HepG2 (cell line): Measurements from ENCODE around the gene SKP1. TPM values are rescaled to one million over a fixed set of nuclear protein-coding genes. Genes with fewer than 3 reads are reported as not detected.
A peak's percentile ranks its signal among the peaks of the same experiment; 100 is the strongest.

Experiments
- BATF2 ChIP-seq: sonication (generic); formaldehyde crosslinking; IDR thresholded peaks from 2 replicates; pipeline ENCODE4 v1.8.0; 2022; ENCODE audit warnings: mild to moderate bottlenecking, missing genetic modification reagents, moderate library complexity
- HNF4G ChIP-seq, 2 experiments: sonication (generic) in 1 of 2; formaldehyde crosslinking in 1 of 2; IDR thresholded peaks; 2 replicates each; pipeline versions ENCODE4 v1.4.0 to v1.6.1; 2011 to 2020; ENCODE audit warnings: borderline replicate concordance in 2 of 2, low read depth in 2 of 2, mild to moderate bottlenecking in 2 of 2, low read length in 1 of 2, missing genetic modification reagents in 1 of 2, moderate library complexity in 1 of 2
- KDM5A ChIP-seq: fragments of 200-600 bp; sonication (generic); IDR thresholded peaks from 2 replicates; pipeline ENCODE4 v1.7.0; 2018; ENCODE audit warnings: antibody characterized with exemption, mild to moderate bottlenecking, low read length, borderline replicate concordance
- KLF16 ChIP-seq, 2 experiments: sonication (generic) in 1 of 2; formaldehyde crosslinking in 1 of 2; IDR thresholded peaks; 2 replicates each; pipeline versions ENCODE4 v1.6.1 to v1.8.0; 2016 to 2023; ENCODE audit warnings: missing genetic modification reagents in 2 of 2, missing compliant biosample characterization in 1 of 2
- PHF8 ChIP-seq: sonication (generic); formaldehyde crosslinking; IDR thresholded peaks from 2 replicates; pipeline ENCODE4 v1.5.0; 2020; ENCODE audit warnings: missing genetic modification reagents
- PRDM15 ChIP-seq: sonication (generic); formaldehyde crosslinking; IDR thresholded peaks from 2 replicates; pipeline ENCODE4 v1.4.0; 2020; ENCODE audit warnings: missing genetic modification reagents
- ZBTB40 ChIP-seq, 2 experiments: fragments of 450-650 bp in 1 of 2; sonication (generic) in 1 of 2; formaldehyde crosslinking in 1 of 2; IDR thresholded peaks; 2 replicates each; pipeline versions ENCODE4 v1.6.1 to v1.8.0; 2016 to 2022; ENCODE audit warnings: antibody characterized with exemption in 1 of 2, mild to moderate bottlenecking in 1 of 2, missing genetic modification reagents in 1 of 2
- ZNF331 ChIP-seq: sonication (generic); formaldehyde crosslinking; IDR thresholded peaks from 2 replicates; pipeline ENCODE4 v1.4.0; 2020; ENCODE audit warnings: missing genetic modification reagents
- ZNF572 ChIP-seq: sonication (generic); formaldehyde crosslinking; IDR thresholded peaks from 2 replicates; pipeline ENCODE4 v1.5.1; 2020; ENCODE audit warnings: mild to moderate bottlenecking, missing genetic modification reagents
- ZNF784 ChIP-seq: sonication (generic); formaldehyde crosslinking; IDR thresholded peaks from 2 replicates; pipeline ENCODE4 v1.5.1; 2020; ENCODE audit warnings: missing genetic modification reagents, mild to moderate bottlenecking, borderline replicate concordance
- polyA plus RNA-seq, 8 experiments: library from polyadenylated mRNA; depleted of rRNA in 3 of 8; stranded (reverse) in 7 of 8; unstranded in 1 of 8; fragments of >200 nt; fragmentation: Illumina TruSeq in 4 of 8; extraction: Trizol in 4 of 8; gene quantifications; 2 replicates each; pipeline versions ENCODE4 v1.2.1 to v1.2.3, GENCODE V29; 2011 to 2016; ENCODE audit warnings: low read depth in 4 of 8, missing spikeins in 1 of 8, mixed read lengths in 1 of 8; ENCODE audit not compliant: insufficient read depth in 1 of 8
- total RNA-seq, 5 experiments: library from RNA; depleted of rRNA; stranded (reverse); fragments of >200 nt; fragmentation: Illumina TruSeq; extraction: Trizol; gene quantifications; 2 replicates each; pipeline ENCODE4 v1.2.3, GENCODE V29; 2016; ENCODE audit warnings: low read depth in 1 of 5

SKP1 gene
- total and polyA plus RNA-seq, 2 of the 13 experiments (the other 11 are each of a cell fraction or from before 2014, with no cell fraction given), result 134 to 340 TPM

GRCh38 chr5:134224888-134225779, 48.4 kb upstream of the SKP1 start (continued):
- TF ChIP-seq ZNF331 (CRISPR knock-in tag) (no peak), KDM5A (no peak), ZBTB40 (IDR thresholded peaks at IDR 0.05) (no peak), ZBTB40 (CRISPR knock-in tag; IDR thresholded peaks at IDR 0.05) (no peak), PRDM15 (peak; percentile 95), PHF8 (CRISPR knock-in tag) (no peak; the same call in 1 of the 2 replicates), ZNF572 (CRISPR knock-in tag) (no peak), HNF4G (IDR thresholded peaks at IDR 0.05; ENCODE audit: borderline replicate concordance, low read depth, low read length) (no peak), HNF4G (CRISPR knock-in tag; IDR thresholded peaks at IDR 0.05; ENCODE audit: borderline replicate concordance, low read depth) (0 out of 2 replicates have a peak, but pooled peaks have one; percentile 42), BATF2 (CRISPR knock-in tag) (no peak), ZNF784 (CRISPR knock-in tag) (no peak; the same call in 1 of the 2 replicates), KLF16 (CRISPR knock-in tag; IDR thresholded peaks at IDR 0.05) (no peak; a peak in 1 of 4 replicates)
